ENCODE results near the gene DCT.

The DCT gene

DNA sequence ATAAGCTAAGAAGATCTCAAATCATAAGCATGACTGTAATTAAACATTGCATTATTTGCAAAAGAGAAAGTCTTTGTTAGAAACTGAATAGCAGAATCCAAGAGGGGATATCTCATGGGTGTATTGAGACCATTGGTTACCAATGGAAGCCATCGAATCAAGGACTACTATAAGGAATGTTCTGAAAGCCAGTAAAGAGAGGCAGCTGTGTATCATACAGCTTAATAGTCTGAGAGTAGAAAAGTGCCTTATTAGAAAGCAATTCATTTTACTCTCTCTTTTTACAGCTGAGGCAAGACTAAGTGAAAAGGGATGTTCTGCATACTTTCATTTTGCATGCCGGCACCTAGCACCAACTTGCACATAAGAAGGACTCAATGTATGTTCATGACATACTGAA, 7.6 kb upstream of the DCT start:
- Histone ChIP-seq H3K36me3 (replicated peaks; ENCODE audit: insufficient read depth, low read length) (no peaks in the 10 kb centered on the region), H2AFZ (ENCODE audit: low read length) (no peak overlapping the region)

DNA sequence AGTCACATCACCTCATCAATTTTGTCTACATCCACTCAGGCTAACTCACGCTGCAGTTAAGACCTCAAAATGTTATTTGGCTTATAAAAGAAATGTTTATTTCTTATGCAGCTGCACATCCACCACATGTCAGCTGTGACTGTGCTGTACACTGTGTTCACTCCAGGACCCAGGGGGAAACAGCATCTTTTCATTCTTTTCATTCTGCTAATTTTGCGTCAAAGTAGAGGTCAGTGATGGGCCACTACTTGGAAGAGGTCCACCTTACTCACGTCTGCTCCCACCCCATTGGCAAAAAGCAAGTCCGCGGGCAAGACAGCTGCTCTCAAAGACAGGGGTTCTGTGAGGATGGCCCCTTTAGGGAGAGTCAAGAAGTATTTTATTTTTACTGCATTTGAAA, 4.5 kb upstream of the DCT start:
- Histone ChIP-seq H4K20me1 (ENCODE audit: insufficient read depth, low read length) (no peaks in the 10 kb centered on the region), H3K27ac (ENCODE audit: low read length) (no peak overlapping the region), H3K9me3 (replicated peaks; ENCODE audit: insufficient read depth, low read length) (no peaks in the 10 kb centered on the region), H3K4me2 (ENCODE audit: low read depth, low read length) (no peak overlapping the region), H2AFZ (ENCODE audit: low read length) (no peak overlapping the region), H3K9me2 (replicated peaks; ENCODE audit: insufficient read depth, low read length) (no peaks in the 10 kb centered on the region), H3F3A (ENCODE audit: insufficient read depth, low read length) (no peaks in the 10 kb centered on the region), H3K9ac (ENCODE audit: low read length) (no peak overlapping the region), H3K36me3 (replicated peaks; ENCODE audit: insufficient read depth, low read length) (no peaks in the 10 kb centered on the region), H3K27me3 (replicated peaks; ENCODE audit: insufficient read depth, low read length) (no peaks in the 10 kb centered on the region), H3K4me3 (ENCODE audit: low read length) (no peak overlapping the region), H3K4me1 (ENCODE audit: low read length) (no peaks in the 10 kb centered on the region), H3K79me2 (ENCODE audit: low read length) (no peaks in the 10 kb centered on the region)
- no peak for DNase-seq
- no peak for TF ChIP-seq EZH2phosphoT487 (IDR thresholded peaks at IDR 0.05; ENCODE audit: low read length)
- TF ChIP-seq EZH2 (optimal IDR thresholded peaks at IDR 0.05; ENCODE audit: low read depth, low read length), result no peak
- TF ChIP-seq, protein P1, sequence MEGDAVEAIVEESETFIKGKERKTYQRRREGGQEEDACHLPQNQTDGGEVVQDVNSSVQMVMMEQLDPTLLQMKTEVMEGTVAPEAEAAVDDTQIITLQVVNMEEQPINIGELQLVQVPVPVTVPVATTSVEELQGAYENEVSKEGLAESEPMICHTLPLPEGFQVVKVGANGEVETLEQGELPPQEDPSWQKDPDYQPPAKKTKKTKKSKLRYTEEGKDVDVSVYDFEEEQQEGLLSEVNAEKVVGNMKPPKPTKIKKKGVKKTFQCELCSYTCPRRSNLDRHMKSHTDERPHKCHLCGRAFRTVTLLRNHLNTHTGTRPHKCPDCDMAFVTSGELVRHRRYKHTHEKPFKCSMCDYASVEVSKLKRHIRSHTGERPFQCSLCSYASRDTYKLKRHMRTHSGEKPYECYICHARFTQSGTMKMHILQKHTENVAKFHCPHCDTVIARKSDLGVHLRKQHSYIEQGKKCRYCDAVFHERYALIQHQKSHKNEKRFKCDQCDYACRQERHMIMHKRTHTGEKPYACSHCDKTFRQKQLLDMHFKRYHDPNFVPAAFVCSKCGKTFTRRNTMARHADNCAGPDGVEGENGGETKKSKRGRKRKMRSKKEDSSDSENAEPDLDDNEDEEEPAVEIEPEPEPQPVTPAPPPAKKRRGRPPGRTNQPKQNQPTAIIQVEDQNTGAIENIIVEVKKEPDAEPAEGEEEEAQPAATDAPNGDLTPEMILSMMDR (IDR thresholded peaks at IDR 0.05; ENCODE audit: low read length), result no peak

More for the DNA sequence above, 7.6 kb upstream of the DCT start:
- Histone ChIP-seq H3K9me2 (replicated peaks; ENCODE audit: insufficient read depth, low read length) (no peaks in the 10 kb centered on the region), H3K9ac (ENCODE audit: low read length) (no peak overlapping the region), H3K4me2 (ENCODE audit: low read depth, low read length) (no peak overlapping the region), H3K27ac (ENCODE audit: low read length) (no peak overlapping the region), H3K9me3 (replicated peaks; ENCODE audit: insufficient read depth, low read length) (no peaks in the 10 kb centered on the region), H3K79me2 (ENCODE audit: low read length) (no peaks in the 10 kb centered on the region), H3F3A (ENCODE audit: insufficient read depth, low read length) (no peaks in the 10 kb centered on the region), H3K4me1 (ENCODE audit: low read length) (no peaks in the 10 kb centered on the region), H3K27me3 (replicated peaks; ENCODE audit: insufficient read depth, low read length) (no peaks in the 10 kb centered on the region), H4K20me1 (ENCODE audit: insufficient read depth, low read length) (no peaks in the 10 kb centered on the region), H3K4me3 (ENCODE audit: low read length) (no peak overlapping the region)
- DNase-seq, result no peak
- TF ChIP-seq, protein P1 (IDR thresholded peaks at IDR 0.05; ENCODE audit: low read length), result no peak
- TF ChIP-seq EZH2 (optimal IDR thresholded peaks at IDR 0.05; ENCODE audit: low read depth, low read length) (no peak), EZH2phosphoT487 (IDR thresholded peaks at IDR 0.05; ENCODE audit: low read length) (no peak)

DNA sequence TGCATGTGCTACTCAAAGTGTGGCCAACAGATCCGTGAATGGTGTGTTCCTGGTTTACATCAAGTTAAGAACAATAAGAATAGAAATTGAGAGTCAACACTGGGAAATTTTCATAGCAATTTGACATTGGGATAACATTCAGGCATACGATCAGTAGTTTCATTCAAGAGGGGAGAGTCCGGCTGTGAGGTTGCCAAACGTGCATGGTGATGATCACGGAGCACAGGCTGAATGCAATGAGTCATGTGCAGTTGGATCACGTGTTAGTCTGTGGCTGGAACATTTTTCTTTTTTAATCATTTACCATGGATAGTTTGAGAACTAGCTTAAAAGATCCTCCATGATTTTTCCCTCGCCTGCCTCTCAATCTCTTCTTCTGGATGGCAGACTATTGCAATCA, 2.5 kb upstream of the DCT start:
- Histone ChIP-seq H4K20me1 (ENCODE audit: insufficient read depth, low read length) (no peaks in the 10 kb centered on the region), H3K27ac (ENCODE audit: low read length) (no peak overlapping the region), H3K9me3 (replicated peaks; ENCODE audit: insufficient read depth, low read length) (no peaks in the 10 kb centered on the region), H3K4me2 (ENCODE audit: low read depth, low read length) (no peak overlapping the region), H3F3A (ENCODE audit: insufficient read depth, low read length) (no peaks in the 10 kb centered on the region), H3K9ac (ENCODE audit: low read length) (no peak overlapping the region), H3K4me1 (ENCODE audit: low read length) (no peaks in the 10 kb centered on the region), H3K9me2 (replicated peaks; ENCODE audit: insufficient read depth, low read length) (no peaks in the 10 kb centered on the region), H3K79me2 (ENCODE audit: low read length) (no peaks in the 10 kb centered on the region), H3K36me3 (replicated peaks; ENCODE audit: insufficient read depth, low read length) (no peaks in the 10 kb centered on the region), H3K27me3 (replicated peaks; ENCODE audit: insufficient read depth, low read length) (no peaks in the 10 kb centered on the region), H2AFZ (ENCODE audit: low read length) (no peak overlapping the region), H3K4me3 (ENCODE audit: low read length) (no peak overlapping the region)
- no peak for DNase-seq
- TF ChIP-seq EZH2 (optimal IDR thresholded peaks at IDR 0.05; ENCODE audit: low read depth, low read length) (no peak), EZH2phosphoT487 (IDR thresholded peaks at IDR 0.05; ENCODE audit: low read length) (no peak)
- TF ChIP-seq, protein P1 (IDR thresholded peaks at IDR 0.05; ENCODE audit: low read length), result no peak
